Osteocyte (in vitro differentiated cells): Measurements from ENCODE around the gene PHC1. TPM values are rescaled to one million over a fixed set of nuclear protein-coding genes. Genes with fewer than 3 reads are reported as not detected.

Experiments
- DNase-seq: peaks from one replicate; pipeline ENCODE4 v3.0.0; 2021; ENCODE audit warnings: mixed read lengths; ENCODE audit not compliant: unreplicated experiment; ENCODE audit errors: extremely low spot score
- H3K27ac Mint-ChIP-seq: one replicate; pipeline ENCODE4 v1.8.0; 2021; ENCODE audit warnings: mild to moderate bottlenecking, mixed read lengths; ENCODE audit not compliant: unreplicated experiment
- H3K27me3 Mint-ChIP-seq: one replicate; pipeline ENCODE4 v1.8.0; 2021; ENCODE audit warnings: mixed read lengths; ENCODE audit not compliant: unreplicated experiment
- H3K36me3 Mint-ChIP-seq: one replicate; pipeline ENCODE4 v1.8.0; 2021; ENCODE audit warnings: mixed read lengths; ENCODE audit not compliant: unreplicated experiment
- H3K4me1 Mint-ChIP-seq: one replicate; pipeline ENCODE4 v1.8.0; 2021; ENCODE audit warnings: mixed read lengths; ENCODE audit not compliant: unreplicated experiment
- H3K4me3 Mint-ChIP-seq: one replicate; pipeline ENCODE4 v1.8.0; 2021; ENCODE audit warnings: mild to moderate bottlenecking, moderate library complexity, mixed read lengths; ENCODE audit not compliant: unreplicated experiment
- H3K9me3 Mint-ChIP-seq: one replicate; pipeline ENCODE4 v1.8.0; 2021; ENCODE audit warnings: mixed read lengths; ENCODE audit not compliant: unreplicated experiment
- total RNA-seq: library from RNA; stranded (reverse); gene quantifications from 2 replicates; pipeline ENCODE4 v1.2.1, GENCODE V29; 2021
- TF ChIP-seq, protein P1 (sequence below): fragments of 200-600 bp; sonication (generic); IDR thresholded peaks from 2 replicates; pipeline ENCODE4 v1.5.0; 2021; ENCODE audit warnings: antibody characterized with exemption, mild to moderate bottlenecking, moderate library complexity

PHC1 gene
- total RNA-seq, 1 donor from 2014 or later = 47.0 TPM

DNA sequence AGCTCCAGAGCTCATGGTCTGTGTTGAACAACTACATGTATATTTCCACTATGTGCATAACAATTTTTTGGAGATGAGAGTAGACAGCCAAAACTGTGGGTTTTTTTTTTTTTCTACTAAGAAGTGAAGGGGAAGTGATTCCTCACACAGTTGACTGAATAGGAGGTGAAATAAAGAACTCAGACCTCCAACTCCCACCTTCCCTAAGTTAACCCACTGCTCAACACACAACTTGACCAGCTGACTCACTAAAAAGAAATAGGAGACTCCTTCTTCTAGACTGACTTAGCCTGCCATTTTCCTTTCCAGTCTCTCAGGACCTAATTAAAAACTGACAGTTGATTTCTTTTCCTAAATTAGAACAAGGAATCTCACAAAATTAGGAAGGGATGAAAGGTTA, 33.4 kb downstream of the PHC1 start:
- Mint-ChIP-seq H3K27me3 (no peaks in the 10 kb centered on the region), H3K4me3 (no peak overlapping the region), H3K4me1 (peaks cover 28% of the 10 kb centered on the region), H3K36me3 (peaks cover 11% of the 10 kb centered on the region), H3K27ac (no peak overlapping the region), H3K9me3 (no peaks in the 10 kb centered on the region)
- TF ChIP-seq, protein P1, sequence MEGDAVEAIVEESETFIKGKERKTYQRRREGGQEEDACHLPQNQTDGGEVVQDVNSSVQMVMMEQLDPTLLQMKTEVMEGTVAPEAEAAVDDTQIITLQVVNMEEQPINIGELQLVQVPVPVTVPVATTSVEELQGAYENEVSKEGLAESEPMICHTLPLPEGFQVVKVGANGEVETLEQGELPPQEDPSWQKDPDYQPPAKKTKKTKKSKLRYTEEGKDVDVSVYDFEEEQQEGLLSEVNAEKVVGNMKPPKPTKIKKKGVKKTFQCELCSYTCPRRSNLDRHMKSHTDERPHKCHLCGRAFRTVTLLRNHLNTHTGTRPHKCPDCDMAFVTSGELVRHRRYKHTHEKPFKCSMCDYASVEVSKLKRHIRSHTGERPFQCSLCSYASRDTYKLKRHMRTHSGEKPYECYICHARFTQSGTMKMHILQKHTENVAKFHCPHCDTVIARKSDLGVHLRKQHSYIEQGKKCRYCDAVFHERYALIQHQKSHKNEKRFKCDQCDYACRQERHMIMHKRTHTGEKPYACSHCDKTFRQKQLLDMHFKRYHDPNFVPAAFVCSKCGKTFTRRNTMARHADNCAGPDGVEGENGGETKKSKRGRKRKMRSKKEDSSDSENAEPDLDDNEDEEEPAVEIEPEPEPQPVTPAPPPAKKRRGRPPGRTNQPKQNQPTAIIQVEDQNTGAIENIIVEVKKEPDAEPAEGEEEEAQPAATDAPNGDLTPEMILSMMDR = no peak
- no peak for DNase-seq

DNA sequence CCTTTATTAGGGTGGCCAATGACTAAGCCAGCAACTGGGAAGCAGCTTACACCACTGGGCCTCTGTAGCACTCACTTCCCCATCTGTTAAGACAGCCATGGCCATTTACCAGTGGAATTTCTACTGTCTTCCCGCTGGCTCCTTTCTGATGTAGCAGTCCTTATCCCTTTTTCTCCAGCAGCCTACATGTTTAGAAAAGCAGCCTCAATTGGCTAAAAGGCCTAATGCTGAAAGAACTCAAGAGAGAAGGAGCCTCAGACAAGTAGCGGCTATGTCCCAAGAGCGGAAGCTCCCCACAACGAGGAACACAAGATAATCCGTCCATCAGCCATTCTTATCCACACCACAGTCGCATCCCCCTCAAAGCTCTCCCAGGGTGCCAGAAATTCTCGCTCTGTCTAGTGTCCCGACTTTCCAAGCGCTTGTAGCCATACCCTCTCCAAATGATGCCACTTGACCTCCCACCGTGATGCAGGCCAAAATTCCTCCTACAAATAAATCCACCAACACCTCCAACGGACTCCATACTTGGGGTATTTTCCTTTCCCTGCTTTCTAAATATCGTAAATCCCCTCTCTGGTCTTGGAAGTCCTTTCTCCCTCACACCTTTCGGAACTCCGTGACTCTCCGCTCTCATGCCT, 34.5 kb downstream of the PHC1 start:
- Mint-ChIP-seq H3K36me3 (peaks cover 9% of the 10 kb centered on the region), H3K4me3 (peak overlapping the region; percentile 99), H3K27me3 (no peaks in the 10 kb centered on the region), H3K4me1 (peaks cover 28% of the 10 kb centered on the region), H3K9me3 (no peaks in the 10 kb centered on the region), H3K27ac (peak overlapping the region; percentile 98)
- DNase-seq = no peak
- TF ChIP-seq, protein P1 = no peak

DNA sequence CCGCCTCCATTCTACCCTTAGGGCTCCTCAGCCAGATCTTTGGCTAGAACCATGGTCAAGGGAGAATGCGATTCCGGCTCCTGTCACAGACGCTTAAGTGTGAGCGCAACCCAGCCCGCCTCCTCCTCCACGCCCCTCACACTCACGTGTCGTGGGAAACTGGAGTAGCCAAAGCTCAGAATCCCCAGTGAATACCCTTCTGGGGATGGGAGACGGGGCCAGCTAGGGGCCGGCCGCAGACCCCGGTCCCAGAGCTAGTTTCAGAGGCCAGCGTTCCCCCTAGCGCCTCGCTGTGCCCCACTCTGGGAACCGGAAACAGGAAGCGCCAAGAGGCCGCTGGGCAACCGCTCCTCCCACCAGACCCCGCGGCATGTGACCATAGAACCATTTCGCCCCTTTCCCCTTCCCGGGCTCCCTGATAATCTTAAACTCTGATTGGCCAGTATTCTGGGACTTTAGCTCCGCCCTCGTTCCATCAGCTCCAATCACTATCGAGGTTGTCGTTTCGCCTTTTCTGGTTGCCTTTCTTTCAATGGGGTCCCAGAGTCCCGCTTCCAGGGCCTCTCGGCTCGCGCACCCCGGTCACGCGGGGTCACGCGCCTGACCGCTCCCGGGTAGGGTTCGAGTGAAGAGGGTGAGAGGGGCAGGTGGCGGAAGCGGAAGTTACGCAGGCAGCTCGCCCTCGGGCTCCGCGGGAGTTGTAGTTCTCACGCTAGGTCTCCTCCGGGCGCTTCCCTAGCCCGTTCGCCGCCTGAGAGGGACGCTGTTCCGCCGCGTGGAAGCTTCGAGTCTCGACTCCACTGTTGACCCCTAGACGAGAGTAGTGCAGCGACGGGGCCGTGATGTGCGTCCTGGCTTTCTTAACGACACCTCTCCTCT, 35.3 kb downstream of the PHC1 start, which contains the start of gene M6PR:
Gene M6PR, minus strand, starts transcription at position 304 of the 879 bp plus-strand sequence. CDS start 3,241 bp downstream, outside the sequence.
- peak; percentile 97 for DNase-seq
- peaks cover 8% of the 10 kb centered on the region for H3K36me3 Mint-ChIP-seq
- peak within 1 kb of the TSS; percentile 99 for H3K4me3 Mint-ChIP-seq
- TF ChIP-seq, protein P1 = peak; percentile 59
- no peaks in the 10 kb centered on the region for H3K27me3 Mint-ChIP-seq
- H3K27ac Mint-ChIP-seq = peak within 1 kb of the TSS; percentile 98
- no peaks in the 10 kb centered on the region for H3K9me3 Mint-ChIP-seq
- H3K4me1 Mint-ChIP-seq = peaks cover 28% of the 10 kb centered on the region

DNA sequence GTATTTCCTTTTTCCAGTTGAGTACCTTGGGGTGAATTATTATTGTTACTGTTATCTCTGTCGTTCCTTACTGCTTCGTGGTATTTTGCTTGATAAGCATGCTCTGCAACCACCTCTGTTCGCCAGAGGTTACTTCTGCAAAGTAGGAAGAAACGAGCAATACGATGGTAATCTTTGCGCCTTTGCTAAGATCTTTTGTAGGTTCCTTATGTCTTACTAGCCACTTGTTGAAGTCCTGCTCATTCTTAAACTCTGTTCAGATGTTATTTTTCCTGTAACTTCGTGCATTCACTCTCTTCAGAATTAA, 35.9 kb downstream of the PHC1 start:
- Mint-ChIP-seq H3K4me1 (peaks cover 28% of the 10 kb centered on the region), H3K27me3 (no peaks in the 10 kb centered on the region), H3K9me3 (no peaks in the 10 kb centered on the region), H3K4me3 (peak overlapping the region; percentile 99), H3K36me3 (peaks cover 6% of the 10 kb centered on the region), H3K27ac (peak overlapping the region; percentile 98)
- DNase-seq = no peak
- TF ChIP-seq, protein P1 = no peak
